Measurements from ENCODE around the gene STT3A. TPM values are rescaled to one million over a fixed set of nuclear protein-coding genes. Genes with fewer than 3 reads are reported as not detected.

STT3A gene
- total and polyA plus RNA-seq, 10 of the 15 experiments (the other 5 are each of a cell fraction or from before 2014, with no cell fraction given): 74.4 to 202 (median 118) TPM

DNA sequence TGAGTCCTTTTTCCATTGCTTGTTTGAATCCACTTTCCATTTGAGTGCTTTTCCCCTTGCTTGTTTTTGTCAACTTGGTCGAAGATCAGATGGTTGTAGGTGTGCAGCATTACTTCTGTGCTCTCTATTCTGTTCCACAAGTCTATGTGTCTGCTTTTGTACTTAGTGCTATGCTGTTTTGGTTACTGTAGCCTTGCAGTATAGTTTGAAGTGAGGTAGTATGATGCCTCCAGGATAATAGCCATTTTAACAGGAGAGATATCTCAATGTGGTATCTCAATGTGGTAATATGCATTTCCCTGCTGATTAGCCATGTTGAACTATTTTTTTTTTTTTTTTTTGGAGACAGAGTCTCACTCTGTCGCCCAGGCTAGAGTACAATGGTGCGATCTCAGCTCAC lies 71.3 kb downstream of the STT3A start:
- no TSS peak for BruUV-seq (replicated peaks)
- Histone ChIP-seq H4K20me1 (ENCODE audit: control insufficient read depth, insufficient read depth) (no peaks in the 10 kb centered on the region), H3K4me2 (ENCODE audit: control insufficient read depth, insufficient read depth) (no peak overlapping the region), H3K36me3 (ENCODE audit: control insufficient read depth in 2 of 2, insufficient read depth in 2 of 2, low read length in 1 of 2) (peaks cover 0 to 5% of the 10 kb centered on the region in 2 experiments; a peak in 3 of 4 replicates), H3K79me2 (ENCODE audit: control insufficient read depth, insufficient read depth, low read length) (no peaks in the 10 kb centered on the region), H2AFZ (ENCODE audit: control insufficient read depth, low read depth, low read length) (no peak overlapping the region), H3K9ac (ENCODE audit: control insufficient read depth, insufficient read depth, low read length) (no peak overlapping the region), H3K4me3 (no peak overlapping the region), H3K9me3 (replicated peaks; ENCODE audit: control insufficient read depth, insufficient read depth, low read length) (no peaks in the 10 kb centered on the region; the same call in 2 of the 3 replicates), H3K27me3 (replicated peaks in 1 of 2; ENCODE audit: control insufficient read depth in 2 of 2, insufficient read depth in 2 of 2, low read length in 1 of 2) (no peaks in the 10 kb centered on the region), H3K27ac (ENCODE audit: control insufficient read depth, insufficient read depth) (no peak overlapping the region), H3K4me1 (ENCODE audit: control insufficient read depth, insufficient read depth, low read length) (no peaks in the 10 kb centered on the region)
- intact Hi-C loops (cut with micrococcal nuclease; ENCODE audit: unreplicated experiment): no loop called here
- ChIA-PET POLR2A (no interaction called here), SMC1A (ENCODE audit: uncharacterized antibody, unreplicated experiment) (no interaction called here), RAD21 (ENCODE audit: unreplicated experiment) (no interaction called here), CTCF (no interaction called here)
- TF ChIP-seq PAX5 (IDR thresholded peaks at IDR 0.05; ENCODE audit: borderline replicate concordance, low read depth, low read length) (no peak), SREBF2 (IDR thresholded peaks at IDR 0.05; ENCODE audit: low read length) (no peak)
- TF ChIP-seq, protein P1, sequence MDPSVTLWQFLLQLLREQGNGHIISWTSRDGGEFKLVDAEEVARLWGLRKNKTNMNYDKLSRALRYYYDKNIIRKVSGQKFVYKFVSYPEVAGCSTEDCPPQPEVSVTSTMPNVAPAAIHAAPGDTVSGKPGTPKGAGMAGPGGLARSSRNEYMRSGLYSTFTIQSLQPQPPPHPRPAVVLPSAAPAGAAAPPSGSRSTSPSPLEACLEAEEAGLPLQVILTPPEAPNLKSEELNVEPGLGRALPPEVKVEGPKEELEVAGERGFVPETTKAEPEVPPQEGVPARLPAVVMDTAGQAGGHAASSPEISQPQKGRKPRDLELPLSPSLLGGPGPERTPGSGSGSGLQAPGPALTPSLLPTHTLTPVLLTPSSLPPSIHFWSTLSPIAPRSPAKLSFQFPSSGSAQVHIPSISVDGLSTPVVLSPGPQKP (IDR thresholded peaks at IDR 0.05; ENCODE audit: low read depth, low read length): no peak
- no peak for ATAC-seq
- WGBS (ENCODE audit: insufficient coverage, insufficient replicate concordance, low lambda C conversion rate, missing lambda C conversion rate): 96% methylated on average over 2 of the region's 3 CpGs
- in situ Hi-C loops (cut with MboI): no loop called here
- FAIRE-seq: no peak
- no peak for DNase-seq (ENCODE audit: low read depth, low spot score)

DNA sequence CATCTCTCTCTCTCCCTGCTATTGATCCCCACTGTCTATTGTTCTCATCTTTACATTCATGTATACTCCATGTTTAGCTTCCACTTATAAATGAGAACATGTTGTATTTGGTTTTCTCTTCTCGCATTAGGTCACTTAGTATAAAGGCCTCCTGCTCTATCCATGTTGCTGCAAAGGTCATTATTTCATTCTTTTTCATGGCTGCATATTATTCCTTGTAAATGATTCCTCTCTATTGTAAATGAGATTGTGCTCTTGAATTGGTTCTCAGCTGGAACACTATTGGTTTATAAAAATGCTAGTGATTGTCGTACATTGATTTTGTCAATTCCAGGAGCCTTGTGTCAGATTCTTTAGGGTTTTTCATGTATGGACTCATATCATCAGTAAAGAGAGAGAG lies 74.5 kb downstream of the STT3A start:
- no peak for DNase-seq (ENCODE audit: low read depth, low spot score)
- CTCF ChIA-PET: no interaction called here
- POLR2A ChIA-PET: no interaction called here
- 98% methylated on average over 2 of the region's 2 CpGs for WGBS (ENCODE audit: insufficient coverage, insufficient replicate concordance, low lambda C conversion rate, missing lambda C conversion rate)
- Histone ChIP-seq H3K4me1 (ENCODE audit: control insufficient read depth, insufficient read depth, low read length) (no peaks in the 10 kb centered on the region), H4K20me1 (ENCODE audit: control insufficient read depth, insufficient read depth) (no peaks in the 10 kb centered on the region), H3K9ac (ENCODE audit: control insufficient read depth, insufficient read depth, low read length) (no peak overlapping the region), H3K4me2 (ENCODE audit: control insufficient read depth, insufficient read depth) (no peak overlapping the region), H3K36me3 (ENCODE audit: control insufficient read depth in 2 of 2, insufficient read depth in 2 of 2, low read length in 1 of 2) (peaks cover 0 to 7% of the 10 kb centered on the region in 2 experiments; a peak in 3 of 4 replicates), H2AFZ (ENCODE audit: control insufficient read depth, low read depth, low read length) (no peak overlapping the region), H3K9me3 (replicated peaks; ENCODE audit: control insufficient read depth, insufficient read depth, low read length) (no peaks in the 10 kb centered on the region; the same call in 2 of the 3 replicates), H3K27me3 (replicated peaks in 1 of 2; ENCODE audit: control insufficient read depth in 2 of 2, insufficient read depth in 2 of 2, low read length in 1 of 2) (no peaks in the 10 kb centered on the region), H3K27ac (ENCODE audit: control insufficient read depth, insufficient read depth) (no peak overlapping the region), H3K4me3 (no peak overlapping the region), H3K79me2 (ENCODE audit: control insufficient read depth, insufficient read depth, low read length) (no peaks in the 10 kb centered on the region)
- in situ Hi-C loops (cut with MboI): no loop called here
- no TSS peak for BruUV-seq (replicated peaks)
- RAD21 ChIA-PET (ENCODE audit: unreplicated experiment): no interaction called here
- FAIRE-seq: no peak
- SMC1A ChIA-PET (ENCODE audit: uncharacterized antibody, unreplicated experiment): no interaction called here
- no peak for ATAC-seq
- intact Hi-C loops (cut with micrococcal nuclease; ENCODE audit: unreplicated experiment): no loop called here
- TF ChIP-seq RAD51 (IDR thresholded peaks at IDR 0.05) (no peak), HDAC6 (IDR thresholded peaks at IDR 0.05; ENCODE audit: unreplicated experiment) (no peak), EP300 (IDR thresholded peaks at IDR 0.05; ENCODE audit: borderline replicate concordance in 1 of 2, control insufficient read depth in 1 of 2, low read depth in 2 of 2, low read length in 2 of 2) (no peak), IKZF2 (IDR thresholded peaks at IDR 0.05) (no peak), PML (IDR thresholded peaks at IDR 0.05; ENCODE audit: low read length) (no peak)
- TF ChIP-seq, protein P2, sequence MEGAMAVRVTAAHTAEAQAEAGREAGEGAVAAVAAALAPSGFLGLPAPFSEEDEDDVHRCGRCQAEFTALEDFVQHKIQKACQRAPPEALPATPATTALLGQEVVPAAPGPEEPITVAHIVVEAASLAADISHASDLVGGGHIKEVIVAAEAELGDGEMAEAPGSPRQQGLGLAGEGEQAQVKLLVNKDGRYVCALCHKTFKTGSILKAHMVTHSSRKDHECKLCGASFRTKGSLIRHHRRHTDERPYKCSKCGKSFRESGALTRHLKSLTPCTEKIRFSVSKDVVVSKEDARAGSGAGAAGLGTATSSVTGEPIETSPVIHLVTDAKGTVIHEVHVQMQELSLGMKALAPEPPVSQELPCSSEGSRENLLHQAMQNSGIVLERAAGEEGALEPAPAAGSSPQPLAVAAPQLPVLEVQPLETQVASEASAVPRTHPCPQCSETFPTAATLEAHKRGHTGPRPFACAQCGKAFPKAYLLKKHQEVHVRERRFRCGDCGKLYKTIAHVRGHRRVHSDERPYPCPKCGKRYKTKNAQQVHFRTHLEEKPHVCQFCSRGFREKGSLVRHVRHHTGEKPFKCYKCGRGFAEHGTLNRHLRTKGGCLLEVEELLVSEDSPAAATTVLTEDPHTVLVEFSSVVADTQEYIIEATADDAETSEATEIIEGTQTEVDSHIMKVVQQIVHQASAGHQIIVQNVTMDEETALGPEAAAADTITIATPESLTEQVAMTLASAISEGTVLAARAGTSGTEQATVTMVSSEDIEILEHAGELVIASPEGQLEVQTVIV (IDR thresholded peaks at IDR 0.05; ENCODE audit: borderline replicate concordance, partially characterized antibody): no peak
- TF ChIP-seq, protein P3, sequence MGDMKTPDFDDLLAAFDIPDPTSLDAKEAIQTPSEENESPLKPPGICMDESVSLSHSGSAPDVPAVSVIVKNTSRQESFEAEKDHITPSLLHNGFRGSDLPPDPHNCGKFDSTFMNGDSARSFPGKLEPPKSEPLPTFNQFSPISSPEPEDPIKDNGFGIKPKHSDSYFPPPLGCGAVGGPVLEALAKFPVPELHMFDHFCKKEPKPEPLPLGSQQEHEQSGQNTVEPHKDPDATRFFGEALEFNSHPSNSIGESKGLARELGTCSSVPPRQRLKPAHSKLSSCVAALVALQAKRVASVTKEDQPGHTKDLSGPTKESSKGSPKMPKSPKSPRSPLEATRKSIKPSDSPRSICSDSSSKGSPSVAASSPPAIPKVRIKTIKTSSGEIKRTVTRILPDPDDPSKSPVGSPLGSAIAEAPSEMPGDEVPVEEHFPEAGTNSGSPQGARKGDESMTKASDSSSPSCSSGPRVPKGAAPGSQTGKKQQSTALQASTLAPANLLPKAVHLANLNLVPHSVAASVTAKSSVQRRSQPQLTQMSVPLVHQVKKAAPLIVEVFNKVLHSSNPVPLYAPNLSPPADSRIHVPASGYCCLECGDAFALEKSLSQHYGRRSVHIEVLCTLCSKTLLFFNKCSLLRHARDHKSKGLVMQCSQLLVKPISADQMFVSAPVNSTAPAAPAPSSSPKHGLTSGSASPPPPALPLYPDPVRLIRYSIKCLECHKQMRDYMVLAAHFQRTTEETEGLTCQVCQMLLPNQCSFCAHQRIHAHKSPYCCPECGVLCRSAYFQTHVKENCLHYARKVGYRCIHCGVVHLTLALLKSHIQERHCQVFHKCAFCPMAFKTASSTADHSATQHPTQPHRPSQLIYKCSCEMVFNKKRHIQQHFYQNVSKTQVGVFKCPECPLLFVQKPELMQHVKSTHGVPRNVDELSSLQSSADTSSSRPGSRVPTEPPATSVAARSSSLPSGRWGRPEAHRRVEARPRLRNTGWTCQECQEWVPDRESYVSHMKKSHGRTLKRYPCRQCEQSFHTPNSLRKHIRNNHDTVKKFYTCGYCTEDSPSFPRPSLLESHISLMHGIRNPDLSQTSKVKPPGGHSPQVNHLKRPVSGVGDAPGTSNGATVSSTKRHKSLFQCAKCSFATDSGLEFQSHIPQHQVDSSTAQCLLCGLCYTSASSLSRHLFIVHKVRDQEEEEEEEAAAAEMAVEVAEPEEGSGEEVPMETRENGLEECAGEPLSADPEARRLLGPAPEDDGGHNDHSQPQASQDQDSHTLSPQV (IDR thresholded peaks at IDR 0.05): no peak

Measured in GM12878 (cell line).